GM12801 (cell line): ENCODE measurements around the gene RAB4A.

Experiments used
- TF ChIP-seq, protein P1 (sequence below): IDR thresholded peaks from one replicate; pipeline ENCODE4 v1.5.1; 2011; ENCODE audit warnings: control low read depth; ENCODE audit not compliant: insufficient read length; ENCODE audit errors: extremely low read depth

Gene RAB4A

GRCh38 chr1:229254910-229255541 is 15.9 kb upstream of the RAB4A start:
- TF ChIP-seq, protein P1, sequence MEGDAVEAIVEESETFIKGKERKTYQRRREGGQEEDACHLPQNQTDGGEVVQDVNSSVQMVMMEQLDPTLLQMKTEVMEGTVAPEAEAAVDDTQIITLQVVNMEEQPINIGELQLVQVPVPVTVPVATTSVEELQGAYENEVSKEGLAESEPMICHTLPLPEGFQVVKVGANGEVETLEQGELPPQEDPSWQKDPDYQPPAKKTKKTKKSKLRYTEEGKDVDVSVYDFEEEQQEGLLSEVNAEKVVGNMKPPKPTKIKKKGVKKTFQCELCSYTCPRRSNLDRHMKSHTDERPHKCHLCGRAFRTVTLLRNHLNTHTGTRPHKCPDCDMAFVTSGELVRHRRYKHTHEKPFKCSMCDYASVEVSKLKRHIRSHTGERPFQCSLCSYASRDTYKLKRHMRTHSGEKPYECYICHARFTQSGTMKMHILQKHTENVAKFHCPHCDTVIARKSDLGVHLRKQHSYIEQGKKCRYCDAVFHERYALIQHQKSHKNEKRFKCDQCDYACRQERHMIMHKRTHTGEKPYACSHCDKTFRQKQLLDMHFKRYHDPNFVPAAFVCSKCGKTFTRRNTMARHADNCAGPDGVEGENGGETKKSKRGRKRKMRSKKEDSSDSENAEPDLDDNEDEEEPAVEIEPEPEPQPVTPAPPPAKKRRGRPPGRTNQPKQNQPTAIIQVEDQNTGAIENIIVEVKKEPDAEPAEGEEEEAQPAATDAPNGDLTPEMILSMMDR, result no peak

DNA sequence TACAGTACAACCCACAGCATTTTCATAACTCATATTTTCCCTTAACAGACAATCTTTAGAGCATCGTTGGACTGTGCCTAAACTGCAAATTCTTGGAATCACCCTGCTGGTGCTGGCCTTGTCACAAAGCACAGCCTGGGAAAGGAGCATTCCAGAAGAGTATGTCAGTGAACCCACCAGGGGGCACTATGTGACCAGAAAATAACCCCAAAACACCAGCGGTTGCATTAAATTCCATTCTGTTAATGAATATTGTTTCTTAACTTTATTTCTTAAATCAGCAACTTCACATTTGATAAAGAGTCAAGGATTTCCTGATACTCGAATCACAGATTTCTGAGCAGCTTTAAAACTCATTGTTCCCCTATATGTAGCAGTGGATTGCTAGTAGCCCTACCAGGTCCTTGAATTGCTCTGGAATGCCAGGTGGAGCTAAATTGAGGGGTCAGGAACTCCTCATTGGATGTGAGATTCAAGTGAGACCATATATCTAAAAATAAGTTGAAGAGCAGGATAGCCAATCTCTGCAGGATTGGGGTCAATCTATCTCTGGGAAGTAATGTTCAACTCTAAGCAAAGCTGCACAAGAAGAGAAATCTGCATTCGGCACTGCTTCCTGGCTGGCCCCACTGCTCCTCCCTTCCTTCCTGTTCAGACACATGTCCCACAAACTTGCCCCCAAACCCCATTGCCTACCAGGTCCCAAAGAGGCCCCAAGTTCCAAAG is 12.7 kb upstream of the RAB4A start:
- TF ChIP-seq, protein P1, result no peak

GRCh38 chr1:229258757-229259060 is 12.2 kb upstream of the RAB4A start:
- TF ChIP-seq, protein P1, result no peak

DNA sequence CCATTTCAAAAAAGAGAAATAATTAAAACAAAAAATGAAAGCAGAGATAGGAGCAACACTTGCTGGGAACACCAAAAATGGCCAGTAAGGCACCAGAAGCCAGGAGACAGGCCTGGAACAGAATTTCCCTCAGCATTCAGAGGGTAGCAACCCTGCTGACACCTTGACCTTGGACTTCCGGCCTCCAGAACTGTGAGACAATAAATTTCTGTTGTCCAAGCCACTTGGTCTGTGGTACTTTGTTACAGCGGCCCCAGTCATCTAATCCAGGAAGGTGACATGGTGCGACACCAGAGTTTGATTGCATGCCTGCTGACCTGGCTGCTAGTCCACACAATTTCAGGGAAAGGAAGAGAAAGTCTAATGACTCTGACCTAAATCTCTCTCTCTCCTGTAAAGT is 10.6 kb upstream of the RAB4A start:
- TF ChIP-seq, protein P1, result no peak

- TF ChIP-seq, protein P1, result no peak
Observed at GRCh38 chr1:229262239-229262638, 8.7 kb upstream of the RAB4A start.

DNA sequence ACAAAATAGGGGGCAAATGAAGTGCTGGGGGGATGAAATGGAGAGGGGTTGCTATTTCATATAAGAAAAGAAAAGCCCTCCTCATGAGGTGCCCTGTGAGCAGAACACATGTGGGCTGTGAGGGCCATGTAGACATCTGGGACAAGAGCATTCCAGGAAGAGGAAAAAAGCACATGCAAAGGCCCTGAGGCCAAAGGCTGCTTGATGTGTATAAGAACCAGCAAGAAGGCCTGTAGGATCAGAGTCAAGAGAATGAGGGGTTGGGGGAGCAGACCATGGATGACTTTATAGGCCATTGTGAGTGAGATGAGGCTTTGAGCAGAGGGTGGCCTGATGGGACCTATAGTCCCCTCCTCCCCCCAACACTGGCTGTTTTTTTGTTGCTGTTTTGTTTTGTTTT is 7.7 kb upstream of the RAB4A start:
- TF ChIP-seq, protein P1, result no peak

DNA sequence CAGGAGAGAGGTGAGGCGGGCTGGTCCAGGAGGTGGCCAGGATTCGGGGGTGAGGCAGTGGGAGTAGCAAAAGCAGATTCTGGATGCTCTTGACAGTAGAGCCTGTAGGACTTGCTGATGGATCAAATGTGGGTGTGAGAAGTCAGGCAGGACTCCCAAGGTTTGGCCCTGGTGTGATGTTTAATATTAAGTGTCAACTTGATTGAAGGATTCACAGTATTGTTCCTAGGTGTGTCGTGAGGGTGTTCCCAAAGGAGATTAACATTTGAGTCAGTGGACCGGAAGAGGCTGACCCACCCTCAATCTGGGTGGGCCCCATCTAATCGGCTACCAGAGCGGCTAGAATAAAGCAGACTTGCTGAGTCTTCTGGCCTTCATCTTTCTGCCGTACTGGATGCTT is 6.8 kb upstream of the RAB4A start:
- TF ChIP-seq, protein P1, result no peak
